ENCODE results near the gene ARHGAP28. TPM values are rescaled to one million over a fixed set of nuclear protein-coding genes. Genes with fewer than 3 reads are reported as not detected.

ARHGAP28 gene
- total and polyA plus RNA-seq, 2 of the 13 experiments (the other 11 are each of a cell fraction or from before 2014, with no cell fraction given), result not detected

DNA sequence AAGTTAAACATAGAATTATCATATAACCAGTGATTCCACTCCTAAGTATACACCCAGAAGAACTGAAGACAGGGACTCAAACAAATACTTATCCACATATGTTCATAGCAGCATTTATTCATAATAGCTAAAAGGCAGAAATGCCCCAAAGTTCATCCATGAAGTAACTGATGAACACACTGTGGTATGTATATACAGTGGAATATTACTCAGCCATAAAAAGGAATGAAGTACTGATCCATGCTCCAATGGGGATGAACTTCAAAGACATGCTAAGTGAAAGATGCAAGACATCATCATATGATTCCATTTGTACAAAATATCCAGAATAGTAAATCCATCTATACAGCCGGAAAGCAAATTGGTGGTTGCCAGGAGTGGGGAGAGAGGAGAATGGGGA lies 230.6 kb downstream of the ARHGAP28 start (continued):
- TF ChIP-seq, protein P1, sequence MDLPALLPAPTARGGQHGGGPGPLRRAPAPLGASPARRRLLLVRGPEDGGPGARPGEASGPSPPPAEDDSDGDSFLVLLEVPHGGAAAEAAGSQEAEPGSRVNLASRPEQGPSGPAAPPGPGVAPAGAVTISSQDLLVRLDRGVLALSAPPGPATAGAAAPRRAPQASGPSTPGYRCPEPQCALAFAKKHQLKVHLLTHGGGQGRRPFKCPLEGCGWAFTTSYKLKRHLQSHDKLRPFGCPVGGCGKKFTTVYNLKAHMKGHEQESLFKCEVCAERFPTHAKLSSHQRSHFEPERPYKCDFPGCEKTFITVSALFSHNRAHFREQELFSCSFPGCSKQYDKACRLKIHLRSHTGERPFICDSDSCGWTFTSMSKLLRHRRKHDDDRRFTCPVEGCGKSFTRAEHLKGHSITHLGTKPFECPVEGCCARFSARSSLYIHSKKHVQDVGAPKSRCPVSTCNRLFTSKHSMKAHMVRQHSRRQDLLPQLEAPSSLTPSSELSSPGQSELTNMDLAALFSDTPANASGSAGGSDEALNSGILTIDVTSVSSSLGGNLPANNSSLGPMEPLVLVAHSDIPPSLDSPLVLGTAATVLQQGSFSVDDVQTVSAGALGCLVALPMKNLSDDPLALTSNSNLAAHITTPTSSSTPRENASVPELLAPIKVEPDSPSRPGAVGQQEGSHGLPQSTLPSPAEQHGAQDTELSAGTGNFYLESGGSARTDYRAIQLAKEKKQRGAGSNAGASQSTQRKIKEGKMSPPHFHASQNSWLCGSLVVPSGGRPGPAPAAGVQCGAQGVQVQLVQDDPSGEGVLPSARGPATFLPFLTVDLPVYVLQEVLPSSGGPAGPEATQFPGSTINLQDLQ (CRISPR knock-in tag; IDR thresholded peaks at IDR 0.05), result no peak
- TF ChIP-seq ZNF138 (CRISPR knock-in tag; IDR thresholded peaks at IDR 0.05; ENCODE audit: low read depth) (no peak), RAD21 (CRISPR knock-in tag; IDR thresholded peaks at IDR 0.05) (no peak)

DNA sequence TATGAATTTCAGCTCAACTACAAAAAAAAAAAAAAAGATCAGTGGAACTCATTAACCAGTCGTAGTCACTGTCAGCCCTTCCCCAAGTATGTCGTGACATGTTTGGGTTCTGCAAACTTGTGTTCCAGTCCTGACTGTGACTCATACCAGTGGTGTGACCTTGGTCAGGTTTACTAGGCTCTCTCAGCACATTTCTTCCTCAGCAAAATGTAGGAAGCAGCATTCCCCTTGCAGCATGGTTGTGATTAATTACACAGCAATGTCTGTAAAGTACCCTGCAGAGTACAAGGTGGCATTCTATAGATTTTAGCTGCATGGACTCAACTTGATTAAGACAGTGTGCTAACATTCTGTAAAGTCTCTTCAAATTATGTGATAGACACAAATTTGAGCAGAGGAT lies 231.1 kb downstream of the ARHGAP28 start:
- CTCF ChIA-PET (ENCODE audit: low intra/inter-chr PET ratio, low total read pairs), result no interaction called here
- 25% methylated on average over 2 of the region's 2 CpGs for WGBS (ENCODE audit: low lambda C conversion rate)
- no peak overlapping the region for H3K27ac ChIP-seq (ENCODE audit: extremely low read length, insufficient read depth, low read length)

More for the DNA sequence above, 231.1 kb downstream of the ARHGAP28 start:
- H3K36me3 ChIP-seq (replicated peaks in 1 of 2; ENCODE audit: control insufficient read depth in 1 of 2, insufficient read depth in 2 of 2, low read length in 2 of 2), result no peaks in the 10 kb centered on the region
- DNase-seq (ENCODE audit: low spot score) (no peak), ATAC-seq (no peak), FAIRE-seq (no peak)
- peaks cover 49% of the 10 kb centered on the region for H3K4me1 ChIP-seq (ENCODE audit: insufficient read depth, low read length)
- TF ChIP-seq ZSCAN29 (CRISPR knock-in tag; conservative IDR thresholded peaks at IDR 0.05), result no peak
- TF ChIP-seq, protein P2, sequence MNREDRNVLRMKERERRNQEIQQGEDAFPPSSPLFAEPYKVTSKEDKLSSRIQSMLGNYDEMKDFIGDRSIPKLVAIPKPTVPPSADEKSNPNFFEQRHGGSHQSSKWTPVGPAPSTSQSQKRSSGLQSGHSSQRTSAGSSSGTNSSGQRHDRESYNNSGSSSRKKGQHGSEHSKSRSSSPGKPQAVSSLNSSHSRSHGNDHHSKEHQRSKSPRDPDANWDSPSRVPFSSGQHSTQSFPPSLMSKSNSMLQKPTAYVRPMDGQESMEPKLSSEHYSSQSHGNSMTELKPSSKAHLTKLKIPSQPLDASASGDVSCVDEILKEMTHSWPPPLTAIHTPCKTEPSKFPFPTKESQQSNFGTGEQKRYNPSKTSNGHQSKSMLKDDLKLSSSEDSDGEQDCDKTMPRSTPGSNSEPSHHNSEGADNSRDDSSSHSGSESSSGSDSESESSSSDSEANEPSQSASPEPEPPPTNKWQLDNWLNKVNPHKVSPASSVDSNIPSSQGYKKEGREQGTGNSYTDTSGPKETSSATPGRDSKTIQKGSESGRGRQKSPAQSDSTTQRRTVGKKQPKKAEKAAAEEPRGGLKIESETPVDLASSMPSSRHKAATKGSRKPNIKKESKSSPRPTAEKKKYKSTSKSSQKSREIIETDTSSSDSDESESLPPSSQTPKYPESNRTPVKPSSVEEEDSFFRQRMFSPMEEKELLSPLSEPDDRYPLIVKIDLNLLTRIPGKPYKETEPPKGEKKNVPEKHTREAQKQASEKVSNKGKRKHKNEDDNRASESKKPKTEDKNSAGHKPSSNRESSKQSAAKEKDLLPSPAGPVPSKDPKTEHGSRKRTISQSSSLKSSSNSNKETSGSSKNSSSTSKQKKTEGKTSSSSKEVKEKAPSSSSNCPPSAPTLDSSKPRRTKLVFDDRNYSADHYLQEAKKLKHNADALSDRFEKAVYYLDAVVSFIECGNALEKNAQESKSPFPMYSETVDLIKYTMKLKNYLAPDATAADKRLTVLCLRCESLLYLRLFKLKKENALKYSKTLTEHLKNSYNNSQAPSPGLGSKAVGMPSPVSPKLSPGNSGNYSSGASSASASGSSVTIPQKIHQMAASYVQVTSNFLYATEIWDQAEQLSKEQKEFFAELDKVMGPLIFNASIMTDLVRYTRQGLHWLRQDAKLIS (CRISPR knock-in tag; IDR thresholded peaks at IDR 0.05), result no peak
- TF ChIP-seq FOSL2 (CRISPR knock-in tag; IDR thresholded peaks at IDR 0.05), result peak; percentile 82
- 0 out of 2 replicates have a peak, but pooled peaks have one; percentile 23 for TF ChIP-seq GATAD2A (CRISPR knock-in tag; IDR thresholded peaks at IDR 0.05)
- TF ChIP-seq MAFK (conservative IDR thresholded peaks at IDR 0.05 in 1 of 2, IDR thresholded peaks at IDR 0.05 in 1 of 2; ENCODE audit: low read length in 2 of 2), result peak in 1 of 2 experiments; percentile 16; a peak in 1 of 4 replicates
- no peak for TF ChIP-seq MTA1 (CRISPR knock-in tag; IDR thresholded peaks at IDR 0.05; ENCODE audit: borderline replicate concordance)
- 0 out of 2 replicates have a peak, but pooled peaks have one; percentile 27 for TF ChIP-seq MAFF (IDR thresholded peaks at IDR 0.05; ENCODE audit: low read depth, low read length)
- TF ChIP-seq HMG20A (CRISPR knock-in tag; IDR thresholded peaks at IDR 0.05; ENCODE audit: borderline replicate concordance), result 0 out of 2 replicates have a peak, but pooled peaks have one; percentile 21
- TF ChIP-seq, protein P3, sequence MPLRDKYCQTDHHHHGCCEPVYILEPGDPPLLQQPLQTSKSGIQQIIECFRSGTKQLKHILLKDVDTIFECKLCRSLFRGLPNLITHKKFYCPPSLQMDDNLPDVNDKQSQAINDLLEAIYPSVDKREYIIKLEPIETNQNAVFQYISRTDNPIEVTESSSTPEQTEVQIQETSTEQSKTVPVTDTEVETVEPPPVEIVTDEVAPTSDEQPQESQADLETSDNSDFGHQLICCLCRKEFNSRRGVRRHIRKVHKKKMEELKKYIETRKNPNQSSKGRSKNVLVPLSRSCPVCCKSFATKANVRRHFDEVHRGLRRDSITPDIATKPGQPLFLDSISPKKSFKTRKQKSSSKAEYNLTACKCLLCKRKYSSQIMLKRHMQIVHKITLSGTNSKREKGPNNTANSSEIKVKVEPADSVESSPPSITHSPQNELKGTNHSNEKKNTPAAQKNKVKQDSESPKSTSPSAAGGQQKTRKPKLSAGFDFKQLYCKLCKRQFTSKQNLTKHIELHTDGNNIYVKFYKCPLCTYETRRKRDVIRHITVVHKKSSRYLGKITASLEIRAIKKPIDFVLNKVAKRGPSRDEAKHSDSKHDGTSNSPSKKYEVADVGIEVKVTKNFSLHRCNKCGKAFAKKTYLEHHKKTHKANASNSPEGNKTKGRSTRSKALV (CRISPR knock-in tag; IDR thresholded peaks at IDR 0.05), result no peak
- no peak for TF ChIP-seq SYNCRIP (IDR thresholded peaks at IDR 0.05; ENCODE audit: insufficient read depth, low read depth, low read length)
- no peaks in the 10 kb centered on the region for H3K9me3 ChIP-seq (ENCODE audit: low read length)
- no peaks in the 10 kb centered on the region for H3K79me2 ChIP-seq (ENCODE audit: insufficient read depth, low read length)
- H2AFZ ChIP-seq (ENCODE audit: low read length), result no peak overlapping the region
- H3K4me3 ChIP-seq (replicated peaks in 1 of 3; ENCODE audit: insufficient read depth in 1 of 3, low read depth in 2 of 3, low read length in 3 of 3), result no peak overlapping the region
- H3K27me3 ChIP-seq (ENCODE audit: control insufficient read depth in 1 of 2, insufficient read depth in 2 of 2, low read length in 2 of 2), result 0 out of 5 replicates have a peak, but pooled peaks cover 0 to 4% of the 10 kb centered on the region in 2 experiments
- no peak overlapping the region for H3K9ac ChIP-seq (ENCODE audit: insufficient read depth, low read depth, low read length)
- BruUV-seq (replicated peaks), result no TSS peak
- POLR2A ChIA-PET, result no interaction called here
- in situ Hi-C loops (cut with HindIII; ENCODE audit: extremely low pct_ligation_motif_present, low pct_unique_long_range_greater_than_20kb) (no loop called here), intact Hi-C loops (cut with micrococcal nuclease; ENCODE audit: unreplicated experiment) (no loop called here)
- H4K20me1 ChIP-seq (ENCODE audit: insufficient read depth, low read length), result no peaks in the 10 kb centered on the region
- no peak overlapping the region for H3K4me2 ChIP-seq (ENCODE audit: low read depth, low read length)

Data from HepG2 (cell line).